SK-N-SH treated with all-trans-retinoic acid at 6 μM for 48 hours (cell line): ENCODE results near the gene PCDH17.
A peak's percentile ranks its signal among the peaks of the same experiment; 100 is the strongest.

Experiments used
- ATAC-seq: fragments of 200-7000 bp; cut with Tn5 transposase; 3 replicates; pipeline ENCODE4 v1.9.1; 2020; ENCODE audit warnings: mild to moderate bottlenecking, moderate library complexity
- ARNTL ChIP-seq: fragments of 450-650 bp; formaldehyde crosslinking; IDR thresholded peaks from 2 replicates; pipeline ENCODE4 v1.5.0; 2020; ENCODE audit warnings: low read depth, mild to moderate bottlenecking, moderate library complexity, borderline replicate concordance
- BACH2 ChIP-seq: fragments of 250-450 bp; sonication (Bioruptor Pico); IDR thresholded peaks from 2 replicates; pipeline ENCODE4 v1.9.0; 2021; ENCODE audit warnings: mild to moderate bottlenecking, borderline replicate concordance
- CSDC2 ChIP-seq: fragments of 250-450 bp; sonication (Bioruptor Pico); IDR thresholded peaks from 2 replicates; pipeline ENCODE4 v1.5.0; 2020; ENCODE audit warnings: mild to moderate bottlenecking, moderate library complexity
- CSRNP3 ChIP-seq: fragments of 250-450 bp; sonication (Bioruptor Pico); IDR thresholded peaks from 2 replicates; pipeline ENCODE4 v1.5.1; 2021; ENCODE audit warnings: mild to moderate bottlenecking, moderate library complexity
- GLIS3 ChIP-seq: fragments of 250-450 bp; sonication (Bioruptor Pico); IDR thresholded peaks from 2 replicates; pipeline ENCODE4 v1.5.0; 2020; ENCODE audit warnings: mild to moderate bottlenecking, moderate library complexity
- ISL1 ChIP-seq: fragments of 250-450 bp; sonication (Bioruptor Pico); IDR thresholded peaks from 2 replicates; pipeline ENCODE4 v2.1.2; 2022; ENCODE audit warnings: mild to moderate bottlenecking, moderate library complexity
- OSR1 ChIP-seq: fragments of 250-450 bp; sonication (Bioruptor Pico); IDR thresholded peaks from 2 replicates; pipeline ENCODE4 v1.8.0; 2022; ENCODE audit warnings: moderate library complexity, mild to moderate bottlenecking, inconsistent platforms
- POU6F1 ChIP-seq: fragments of 250-450 bp; sonication (Bioruptor Pico); IDR thresholded peaks from 2 replicates; pipeline ENCODE4 v1.8.0; 2021; ENCODE audit warnings: low read depth, mild to moderate bottlenecking, moderate library complexity, borderline replicate concordance
- PPARA ChIP-seq: fragments of 250-450 bp; sonication (Bioruptor Pico); IDR thresholded peaks from 2 replicates; pipeline ENCODE4 v1.5.0; 2020; ENCODE audit warnings: mild to moderate bottlenecking, borderline replicate concordance
- RARB ChIP-seq: fragments of 250-450 bp; sonication (Bioruptor Pico); IDR thresholded peaks from 2 replicates; pipeline ENCODE4 v1.8.0; 2021; ENCODE audit warnings: mild to moderate bottlenecking, moderate library complexity
- SNAI2 ChIP-seq: fragments of 250-450 bp; sonication (Bioruptor Pico); IDR thresholded peaks from 2 replicates; pipeline ENCODE4 v1.5.0; 2020; ENCODE audit warnings: mild to moderate bottlenecking, moderate library complexity
- TCF4 ChIP-seq: fragments of 250-450 bp; sonication (Bioruptor Pico); IDR thresholded peaks from 2 replicates; pipeline ENCODE4 v1.8.0; 2021; ENCODE audit warnings: mild to moderate bottlenecking, moderate library complexity, borderline replicate concordance
- TOX ChIP-seq: fragments of 250-450 bp; sonication (Bioruptor Pico); IDR thresholded peaks from 2 replicates; pipeline ENCODE4 v1.8.0; 2021; ENCODE audit warnings: mild to moderate bottlenecking, moderate library complexity, borderline replicate concordance
- ZC3H10 ChIP-seq: fragments of 250-450 bp; sonication (Bioruptor Pico); IDR thresholded peaks from 2 replicates; pipeline ENCODE4 v1.5.1; 2021; ENCODE audit warnings: mild to moderate bottlenecking, moderate library complexity
- ZFP3 ChIP-seq: fragments of 250-450 bp; sonication (Bioruptor Pico); IDR thresholded peaks from 2 replicates; pipeline ENCODE4 v1.5.0; 2020; ENCODE audit warnings: mild to moderate bottlenecking, moderate library complexity
- ZFP30 ChIP-seq: fragments of 450-650 bp; formaldehyde crosslinking; IDR thresholded peaks from 2 replicates; pipeline ENCODE4 v1.5.0; 2022; ENCODE audit warnings: mild to moderate bottlenecking, moderate library complexity
- ZNF565 ChIP-seq: fragments of 450-650 bp; formaldehyde crosslinking; conservative IDR thresholded peaks from 2 replicates; pipeline ENCODE4 v1.5.0; 2020; ENCODE audit warnings: low read depth, mild to moderate bottlenecking, moderate library complexity
- ZNF70 ChIP-seq: fragments of 450-650 bp; formaldehyde crosslinking; IDR thresholded peaks from 2 replicates; pipeline ENCODE4 v1.5.0; 2020; ENCODE audit warnings: mild to moderate bottlenecking, moderate library complexity
- ZNF8 ChIP-seq: fragments of 450-650 bp; formaldehyde crosslinking; IDR thresholded peaks from 2 replicates; pipeline ENCODE4 v1.5.0; 2020; ENCODE audit warnings: mild to moderate bottlenecking, moderate library complexity
- TF ChIP-seq, protein P1 (sequence below): fragments of 250-450 bp; sonication (Bioruptor Pico); IDR thresholded peaks from 2 replicates; pipeline ENCODE4 v1.5.0; 2020; ENCODE audit warnings: mild to moderate bottlenecking, moderate library complexity
- TF ChIP-seq, protein P2 (sequence below): fragments of 250-450 bp; sonication (Bioruptor Pico); IDR thresholded peaks from 2 replicates; pipeline ENCODE4 v1.8.0; 2020; ENCODE audit warnings: mild to moderate bottlenecking, moderate library complexity, borderline replicate concordance
- TF ChIP-seq, protein P3 (sequence below): fragments of 250-450 bp; sonication (Bioruptor Pico); IDR thresholded peaks from 2 replicates; pipeline ENCODE4 v1.5.1; 2020; ENCODE audit warnings: low read depth, mild to moderate bottlenecking, moderate library complexity

Gene PCDH17

DNA sequence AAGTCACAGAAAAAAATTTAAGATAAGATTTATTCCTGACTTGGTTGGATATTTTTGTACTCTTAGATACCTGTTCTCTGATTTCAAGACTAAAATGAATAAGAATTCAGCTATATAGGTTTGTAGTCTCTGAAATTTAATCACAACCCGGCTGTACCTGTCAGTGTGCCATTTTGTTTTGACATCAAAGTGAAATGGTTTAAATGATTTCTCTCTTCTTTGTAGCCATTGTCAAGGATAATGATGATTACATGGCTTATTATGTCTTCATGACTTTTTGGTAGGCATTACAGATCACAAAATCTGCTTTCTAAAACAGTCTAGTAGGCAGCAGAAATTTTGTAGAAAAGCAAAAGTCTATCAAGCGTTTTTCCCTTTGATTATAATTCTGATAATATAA lies 72.5 kb downstream of the PCDH17 start:
- no peak for ATAC-seq
- no peak for TF ChIP-seq TCF4 (CRISPR knock-in tag)
- no peak for TF ChIP-seq BACH2 (CRISPR knock-in tag)
- no peak for TF ChIP-seq ARNTL (CRISPR knock-in tag)
- no peak for TF ChIP-seq ZC3H10 (CRISPR knock-in tag)
- TF ChIP-seq GLIS3 (CRISPR knock-in tag), result no peak
- no peak for TF ChIP-seq ZFP3 (CRISPR knock-in tag)
- TF ChIP-seq, protein P1, sequence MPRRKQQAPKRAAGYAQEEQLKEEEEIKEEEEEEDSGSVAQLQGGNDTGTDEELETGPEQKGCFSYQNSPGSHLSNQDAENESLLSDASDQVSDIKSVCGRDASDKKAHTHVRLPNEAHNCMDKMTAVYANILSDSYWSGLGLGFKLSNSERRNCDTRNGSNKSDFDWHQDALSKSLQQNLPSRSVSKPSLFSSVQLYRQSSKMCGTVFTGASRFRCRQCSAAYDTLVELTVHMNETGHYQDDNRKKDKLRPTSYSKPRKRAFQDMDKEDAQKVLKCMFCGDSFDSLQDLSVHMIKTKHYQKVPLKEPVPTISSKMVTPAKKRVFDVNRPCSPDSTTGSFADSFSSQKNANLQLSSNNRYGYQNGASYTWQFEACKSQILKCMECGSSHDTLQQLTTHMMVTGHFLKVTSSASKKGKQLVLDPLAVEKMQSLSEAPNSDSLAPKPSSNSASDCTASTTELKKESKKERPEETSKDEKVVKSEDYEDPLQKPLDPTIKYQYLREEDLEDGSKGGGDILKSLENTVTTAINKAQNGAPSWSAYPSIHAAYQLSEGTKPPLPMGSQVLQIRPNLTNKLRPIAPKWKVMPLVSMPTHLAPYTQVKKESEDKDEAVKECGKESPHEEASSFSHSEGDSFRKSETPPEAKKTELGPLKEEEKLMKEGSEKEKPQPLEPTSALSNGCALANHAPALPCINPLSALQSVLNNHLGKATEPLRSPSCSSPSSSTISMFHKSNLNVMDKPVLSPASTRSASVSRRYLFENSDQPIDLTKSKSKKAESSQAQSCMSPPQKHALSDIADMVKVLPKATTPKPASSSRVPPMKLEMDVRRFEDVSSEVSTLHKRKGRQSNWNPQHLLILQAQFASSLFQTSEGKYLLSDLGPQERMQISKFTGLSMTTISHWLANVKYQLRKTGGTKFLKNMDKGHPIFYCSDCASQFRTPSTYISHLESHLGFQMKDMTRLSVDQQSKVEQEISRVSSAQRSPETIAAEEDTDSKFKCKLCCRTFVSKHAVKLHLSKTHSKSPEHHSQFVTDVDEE (CRISPR knock-in tag), result no peak
- TF ChIP-seq, protein P2, sequence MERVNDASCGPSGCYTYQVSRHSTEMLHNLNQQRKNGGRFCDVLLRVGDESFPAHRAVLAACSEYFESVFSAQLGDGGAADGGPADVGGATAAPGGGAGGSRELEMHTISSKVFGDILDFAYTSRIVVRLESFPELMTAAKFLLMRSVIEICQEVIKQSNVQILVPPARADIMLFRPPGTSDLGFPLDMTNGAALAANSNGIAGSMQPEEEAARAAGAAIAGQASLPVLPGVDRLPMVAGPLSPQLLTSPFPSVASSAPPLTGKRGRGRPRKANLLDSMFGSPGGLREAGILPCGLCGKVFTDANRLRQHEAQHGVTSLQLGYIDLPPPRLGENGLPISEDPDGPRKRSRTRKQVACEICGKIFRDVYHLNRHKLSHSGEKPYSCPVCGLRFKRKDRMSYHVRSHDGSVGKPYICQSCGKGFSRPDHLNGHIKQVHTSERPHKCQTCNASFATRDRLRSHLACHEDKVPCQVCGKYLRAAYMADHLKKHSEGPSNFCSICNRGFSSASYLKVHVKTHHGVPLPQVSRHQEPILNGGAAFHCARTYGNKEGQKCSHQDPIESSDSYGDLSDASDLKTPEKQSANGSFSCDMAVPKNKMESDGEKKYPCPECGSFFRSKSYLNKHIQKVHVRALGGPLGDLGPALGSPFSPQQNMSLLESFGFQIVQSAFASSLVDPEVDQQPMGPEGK (CRISPR knock-in tag), result no peak
- TF ChIP-seq CSRNP3 (CRISPR knock-in tag), result no peak
- no peak for TF ChIP-seq POU6F1 (CRISPR knock-in tag)
- TF ChIP-seq, protein P3, sequence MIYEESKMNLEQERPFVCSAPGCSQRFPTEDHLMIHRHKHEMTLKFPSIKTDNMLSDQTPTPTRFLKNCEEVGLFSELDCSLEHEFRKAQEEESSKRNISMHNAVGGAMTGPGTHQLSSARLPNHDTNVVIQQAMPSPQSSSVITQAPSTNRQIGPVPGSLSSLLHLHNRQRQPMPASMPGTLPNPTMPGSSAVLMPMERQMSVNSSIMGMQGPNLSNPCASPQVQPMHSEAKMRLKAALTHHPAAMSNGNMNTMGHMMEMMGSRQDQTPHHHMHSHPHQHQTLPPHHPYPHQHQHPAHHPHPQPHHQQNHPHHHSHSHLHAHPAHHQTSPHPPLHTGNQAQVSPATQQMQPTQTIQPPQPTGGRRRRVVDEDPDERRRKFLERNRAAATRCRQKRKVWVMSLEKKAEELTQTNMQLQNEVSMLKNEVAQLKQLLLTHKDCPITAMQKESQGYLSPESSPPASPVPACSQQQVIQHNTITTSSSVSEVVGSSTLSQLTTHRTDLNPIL (CRISPR knock-in tag), result no peak
- no peak for TF ChIP-seq SNAI2 (CRISPR knock-in tag)
- TF ChIP-seq RARB (CRISPR knock-in tag), result no peak
- TF ChIP-seq ZNF70 (CRISPR knock-in tag), result no peak

GRCh38 chr13:57716295-57716694 lies 84.8 kb downstream of the PCDH17 start:
- peak; percentile 44; the same call in 1 of the 3 replicates for ATAC-seq
- TF ChIP-seq RARB (CRISPR knock-in tag), result no peak
- no peak for TF ChIP-seq SNAI2 (CRISPR knock-in tag)
- no peak for TF ChIP-seq POU6F1 (CRISPR knock-in tag)
- no peak for TF ChIP-seq TCF4 (CRISPR knock-in tag)
- no peak for TF ChIP-seq OSR1 (CRISPR knock-in tag)
- TF ChIP-seq GLIS3 (CRISPR knock-in tag), result no peak
- TF ChIP-seq ISL1, result no peak
- no peak for TF ChIP-seq TOX (CRISPR knock-in tag)
- TF ChIP-seq, protein P3 (CRISPR knock-in tag), result no peak
- no peak for TF ChIP-seq ARNTL (CRISPR knock-in tag)
- TF ChIP-seq PPARA (CRISPR knock-in tag), result no peak
- no peak for TF ChIP-seq ZNF8
- no peak for TF ChIP-seq CSRNP3 (CRISPR knock-in tag)
- TF ChIP-seq CSDC2 (CRISPR knock-in tag), result no peak
- no peak for TF ChIP-seq ZFP30 (CRISPR knock-in tag)
- TF ChIP-seq, protein P1 (CRISPR knock-in tag), result no peak
- no peak for TF ChIP-seq ZNF565
- no peak for TF ChIP-seq ZFP3 (CRISPR knock-in tag)
